GM18519 (cell line): Measurements from ENCODE around the gene KDM4E.
"Not testable (repeated sequence)": the region's sequence is repeated elsewhere in the genome, so short reads cannot be mapped to it uniquely, and the experiment has no call there.

Source experiments
- ATAC-seq: cut with Tn5 transposase; IDR thresholded peaks from one replicate; pipeline ENCODE4 v1.9.1; 2021; ENCODE audit warnings: mild to moderate bottlenecking, moderate library complexity; ENCODE audit not compliant: unreplicated experiment, low FRiP score

Gene KDM4E

GRCh38 chr11:95049122-95049521 lies 24.1 kb downstream of the KDM4E start, which contains the start of gene KDM4F:
TSS of gene KDM4F (plus strand) at chr11:95049422.
- ATAC-seq = not testable (repeated sequence)

GRCh38 chr11:95050595-95051202 lies 25.6 kb downstream of the KDM4E start:
- ATAC-seq = no peak

- no peak for ATAC-seq
These were observed 29.3 kb downstream of the KDM4E start for GRCh38 chr11:95054356-95054755.

GRCh38 chr11:95055283-95055897 lies 30.3 kb downstream of the KDM4E start:
- peak; percentile 99 for ATAC-seq

- no peak for ATAC-seq
These were observed 32.9 kb downstream of the KDM4E start for GRCh38 chr11:95057959-95058358.

GRCh38 chr11:95058621-95059020 lies 33.6 kb downstream of the KDM4E start:
- no peak for ATAC-seq

- no peak for ATAC-seq
These were observed 34.0 kb downstream of the KDM4E start for GRCh38 chr11:95059046-95059445.

GRCh38 chr11:95065336-95065735 lies 40.3 kb downstream of the KDM4E start:
- no peak for ATAC-seq

- peak; percentile 18 for ATAC-seq
These were observed 41.6 kb downstream of the KDM4E start, which contains the start of gene SRSF8 for GRCh38 chr11:95066716-95067038. TSS of gene SRSF8 (plus strand) at chr11:95066919. CDS start at chr11:95067227, 308 bp downstream.

- peak; percentile 39 for ATAC-seq
These were observed 42.2 kb downstream of the KDM4E start for GRCh38 chr11:95067039-95067840.

GRCh38 chr11:95067841-95068219 lies 42.8 kb downstream of the KDM4E start:
- ATAC-seq = no peak

- ATAC-seq = peak; percentile 68
These were observed 43.5 kb downstream of the KDM4E start for GRCh38 chr11:95068549-95068948.

- no peak for ATAC-seq
These were observed 45.4 kb downstream of the KDM4E start for GRCh38 chr11:95070471-95070870.

GRCh38 chr11:95072948-95073347 lies 47.9 kb downstream of the KDM4E start:
- ATAC-seq = no peak

GRCh38 chr11:95074792-95075563 lies 49.9 kb downstream of the KDM4E start:
- ATAC-seq = no peak

GRCh38 chr11:95076416-95076815 lies 51.4 kb downstream of the KDM4E start:
- no peak for ATAC-seq

- no peak for ATAC-seq
These were observed 51.9 kb downstream of the KDM4E start for GRCh38 chr11:95076981-95077380.
